GM23338 (cell line): Measurements from ENCODE around the gene SREBF2.
A peak's percentile ranks its signal among the peaks of the same experiment; 100 is the strongest.

Experiments used
- CREB1 ChIP-seq: fragments of 250-450 bp; sonication (Bioruptor Pico); IDR thresholded peaks from 2 replicates; pipeline ENCODE4 v1.5.0; 2020; ENCODE audit warnings: low read depth, mild to moderate bottlenecking, moderate library complexity
- CTCF ChIP-seq, 2 experiments: fragments of 200-600 bp in 1 of 2; sonication (generic) in 1 of 2; conservative IDR thresholded peaks; 2 replicates each; pipeline versions ENCODE4 v1.5.1 to v1.6.1; 2016 to 2017; ENCODE audit warnings: antibody characterized with exemption in 2 of 2, low read depth in 2 of 2, mild to moderate bottlenecking in 2 of 2, moderate library complexity in 1 of 2
- ETS1 ChIP-seq: IDR thresholded peaks from 2 replicates; pipeline ENCODE4 v1.6.1; 2016; ENCODE audit warnings: antibody characterized with exemption
- EZH2 ChIP-seq: fragments of 200-600 bp; sonication (generic); IDR thresholded peaks from one replicate; pipeline ENCODE4 v1.8.0; 2017; ENCODE audit warnings: antibody characterized with exemption, mild to moderate bottlenecking, low read depth; ENCODE audit not compliant: unreplicated experiment
- EZH2phosphoT487 ChIP-seq: fragments of 200-600 bp; sonication (generic); IDR thresholded peaks from one replicate; pipeline ENCODE4 v1.8.1; 2018; ENCODE audit warnings: antibody characterized with exemption; ENCODE audit not compliant: unreplicated experiment
- JUNB ChIP-seq: IDR thresholded peaks from one replicate; pipeline ENCODE4 v1.6.1; 2016; ENCODE audit warnings: antibody characterized with exemption; ENCODE audit not compliant: unreplicated experiment
- POLR2AphosphoS5 ChIP-seq: IDR thresholded peaks from 2 replicates; pipeline ENCODE4 v1.6.1; 2016; ENCODE audit warnings: antibody characterized with exemption, low read depth
- REST ChIP-seq: IDR thresholded peaks from one replicate; pipeline ENCODE4 v1.6.1; 2018; ENCODE audit warnings: antibody characterized with exemption; ENCODE audit not compliant: unreplicated experiment
- ZNF114 ChIP-seq: fragments of 250-450 bp; sonication (Bioruptor Pico); IDR thresholded peaks from 2 replicates; pipeline ENCODE4 v1.5.0; 2020; ENCODE audit warnings: mild to moderate bottlenecking, moderate library complexity

GRCh38 chr22:41800348-41801146, 32.4 kb upstream of the SREBF2 start, which contains the start of gene CCDC134:
- no peak for TF ChIP-seq EZH2
- TF ChIP-seq CREB1 (CRISPR knock-in tag), result peak; percentile 79
- TF ChIP-seq CTCF (conservative IDR thresholded peaks at IDR 0.05; ENCODE audit: low read depth in 2 of 2), result no peak
- TF ChIP-seq EZH2phosphoT487, result no peak
- TF ChIP-seq POLR2AphosphoS5, result peak; percentile 99
- TF ChIP-seq REST, result no peak
- TF ChIP-seq ZNF114, result no peak
- peak; percentile 35; the same call in 1 of the 2 replicates for TF ChIP-seq ETS1
- no peak for TF ChIP-seq JUNB
